ENCODE measurements around the gene SMCR8. TPM values are rescaled to one million over a fixed set of nuclear protein-coding genes. Genes with fewer than 3 reads are reported as not detected.

Gene SMCR8
- total and polyA plus RNA-seq, 10 of the 15 experiments (the other 5 are each of a cell fraction or from before 2014, with no cell fraction given): 0.52 to 16.4 (median 8.0) TPM

DNA sequence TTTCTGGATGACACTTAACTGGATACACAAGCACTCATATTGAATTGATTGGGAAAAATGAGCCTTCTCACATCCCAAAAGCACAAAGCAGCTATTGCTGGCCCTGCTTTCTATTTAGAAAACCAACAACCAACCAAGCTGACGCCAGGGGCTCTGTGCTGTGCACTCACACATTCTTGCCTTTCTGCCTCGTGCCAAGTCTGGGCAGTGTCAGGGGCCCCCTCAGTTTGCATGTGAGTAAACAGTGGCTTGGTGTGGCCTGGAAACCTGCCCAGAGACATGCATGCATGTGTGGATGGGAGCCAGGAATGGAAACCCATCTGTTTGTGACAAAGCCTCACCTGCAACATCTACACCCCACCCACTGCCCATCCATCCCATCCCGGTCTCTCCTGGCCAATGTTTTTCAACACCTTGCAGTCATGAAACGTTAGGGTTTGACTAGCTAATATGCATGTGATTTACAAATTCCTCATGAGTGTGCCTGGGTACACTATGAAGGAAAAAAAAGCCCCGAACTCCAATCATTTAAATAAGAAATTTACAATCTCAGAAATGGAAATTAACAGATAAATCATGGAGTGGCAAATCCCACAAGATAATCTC, 34.2 kb upstream of the SMCR8 start:
- ChIA-PET SMC1A (ENCODE audit: uncharacterized antibody, unreplicated experiment) (no interaction called here), RAD21 (ENCODE audit: unreplicated experiment) (no interaction called here), CTCF (interaction anchor here (0.6 to 1.3 kb wide), 2 partner anchors 63 to 854 kb away, joined by 3 read pairs; no protein-coding TSS in a partner anchor), POLR2A (no interaction called here)
- Histone ChIP-seq H2AFZ (ENCODE audit: control insufficient read depth, low read depth, low read length) (no peak overlapping the region), H3K9ac (ENCODE audit: control insufficient read depth, insufficient read depth, low read length) (no peak overlapping the region), H3K4me3 (no peak overlapping the region), H3K4me1 (ENCODE audit: control insufficient read depth, insufficient read depth, low read length) (no peaks in the 10 kb centered on the region), H3K36me3 (ENCODE audit: control insufficient read depth in 2 of 2, insufficient read depth in 2 of 2, low read length in 1 of 2) (peaks cover 45 to 47% of the 10 kb centered on the region in 2 experiments), H3K9me3 (replicated peaks; ENCODE audit: control insufficient read depth, insufficient read depth, low read length) (no peaks in the 10 kb centered on the region), H4K20me1 (ENCODE audit: control insufficient read depth, insufficient read depth) (no peaks in the 10 kb centered on the region; the same call in 1 of the 2 replicates), H3K27ac (ENCODE audit: control insufficient read depth, insufficient read depth) (no peak overlapping the region), H3K79me2 (ENCODE audit: control insufficient read depth, insufficient read depth, low read length) (no peaks in the 10 kb centered on the region), H3K4me2 (ENCODE audit: control insufficient read depth, insufficient read depth) (no peak overlapping the region), H3K27me3 (replicated peaks in 1 of 2; ENCODE audit: control insufficient read depth in 2 of 2, insufficient read depth in 2 of 2, low read length in 1 of 2) (no peaks in the 10 kb centered on the region)
- FAIRE-seq: no peak
- in situ Hi-C loops (cut with MboI) (no loop called here), intact Hi-C loops (cut with micrococcal nuclease; ENCODE audit: unreplicated experiment) (no loop called here)
- BruUV-seq (replicated peaks): no TSS peak
- ATAC-seq: no peak
- no peak for DNase-seq (ENCODE audit: low read depth, low spot score)
- 75% methylated on average over 5 of the region's 5 CpGs for WGBS (ENCODE audit: insufficient coverage, insufficient replicate concordance, low lambda C conversion rate, missing lambda C conversion rate)
- TF ChIP-seq RUNX3 (IDR thresholded peaks at IDR 0.05; ENCODE audit: low read length): no peak
- TF ChIP-seq MYC (IDR thresholded peaks at IDR 0.05; ENCODE audit: insufficient read depth, insufficient read length, insufficient replicate concordance, low read length, severe bottlenecking): no peak
- TF ChIP-seq, protein P1, sequence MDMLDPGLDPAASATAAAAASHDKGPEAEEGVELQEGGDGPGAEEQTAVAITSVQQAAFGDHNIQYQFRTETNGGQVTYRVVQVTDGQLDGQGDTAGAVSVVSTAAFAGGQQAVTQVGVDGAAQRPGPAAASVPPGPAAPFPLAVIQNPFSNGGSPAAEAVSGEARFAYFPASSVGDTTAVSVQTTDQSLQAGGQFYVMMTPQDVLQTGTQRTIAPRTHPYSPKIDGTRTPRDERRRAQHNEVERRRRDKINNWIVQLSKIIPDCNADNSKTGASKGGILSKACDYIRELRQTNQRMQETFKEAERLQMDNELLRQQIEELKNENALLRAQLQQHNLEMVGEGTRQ (IDR thresholded peaks at IDR 0.05; ENCODE audit: borderline replicate concordance, low read depth, low read length): no peak
- TF ChIP-seq, protein P2, sequence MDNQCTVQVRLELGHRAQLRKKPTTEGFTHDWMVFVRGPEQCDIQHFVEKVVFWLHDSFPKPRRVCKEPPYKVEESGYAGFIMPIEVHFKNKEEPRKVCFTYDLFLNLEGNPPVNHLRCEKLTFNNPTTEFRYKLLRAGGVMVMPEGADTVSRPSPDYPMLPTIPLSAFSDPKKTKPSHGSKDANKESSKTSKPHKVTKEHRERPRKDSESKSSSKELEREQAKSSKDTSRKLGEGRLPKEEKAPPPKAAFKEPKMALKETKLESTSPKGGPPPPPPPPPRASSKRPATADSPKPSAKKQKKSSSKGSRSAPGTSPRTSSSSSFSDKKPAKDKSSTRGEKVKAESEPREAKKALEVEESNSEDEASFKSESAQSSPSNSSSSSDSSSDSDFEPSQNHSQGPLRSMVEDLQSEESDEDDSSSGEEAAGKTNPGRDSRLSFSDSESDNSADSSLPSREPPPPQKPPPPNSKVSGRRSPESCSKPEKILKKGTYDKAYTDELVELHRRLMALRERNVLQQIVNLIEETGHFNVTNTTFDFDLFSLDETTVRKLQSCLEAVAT (IDR thresholded peaks at IDR 0.05): no peak
- no peak for TF ChIP-seq NFYA (IDR thresholded peaks at IDR 0.05; ENCODE audit: borderline replicate concordance, low read depth, low read length)
- TF ChIP-seq BMI1 (IDR thresholded peaks at IDR 0.05; ENCODE audit: borderline replicate concordance): no peak
- TF ChIP-seq BRCA1 (IDR thresholded peaks at IDR 0.05; ENCODE audit: low read depth, low read length): no peak
- TF ChIP-seq MTA3 (IDR thresholded peaks at IDR 0.05; ENCODE audit: borderline replicate concordance, low read length): no peak
- TF ChIP-seq, protein P3, sequence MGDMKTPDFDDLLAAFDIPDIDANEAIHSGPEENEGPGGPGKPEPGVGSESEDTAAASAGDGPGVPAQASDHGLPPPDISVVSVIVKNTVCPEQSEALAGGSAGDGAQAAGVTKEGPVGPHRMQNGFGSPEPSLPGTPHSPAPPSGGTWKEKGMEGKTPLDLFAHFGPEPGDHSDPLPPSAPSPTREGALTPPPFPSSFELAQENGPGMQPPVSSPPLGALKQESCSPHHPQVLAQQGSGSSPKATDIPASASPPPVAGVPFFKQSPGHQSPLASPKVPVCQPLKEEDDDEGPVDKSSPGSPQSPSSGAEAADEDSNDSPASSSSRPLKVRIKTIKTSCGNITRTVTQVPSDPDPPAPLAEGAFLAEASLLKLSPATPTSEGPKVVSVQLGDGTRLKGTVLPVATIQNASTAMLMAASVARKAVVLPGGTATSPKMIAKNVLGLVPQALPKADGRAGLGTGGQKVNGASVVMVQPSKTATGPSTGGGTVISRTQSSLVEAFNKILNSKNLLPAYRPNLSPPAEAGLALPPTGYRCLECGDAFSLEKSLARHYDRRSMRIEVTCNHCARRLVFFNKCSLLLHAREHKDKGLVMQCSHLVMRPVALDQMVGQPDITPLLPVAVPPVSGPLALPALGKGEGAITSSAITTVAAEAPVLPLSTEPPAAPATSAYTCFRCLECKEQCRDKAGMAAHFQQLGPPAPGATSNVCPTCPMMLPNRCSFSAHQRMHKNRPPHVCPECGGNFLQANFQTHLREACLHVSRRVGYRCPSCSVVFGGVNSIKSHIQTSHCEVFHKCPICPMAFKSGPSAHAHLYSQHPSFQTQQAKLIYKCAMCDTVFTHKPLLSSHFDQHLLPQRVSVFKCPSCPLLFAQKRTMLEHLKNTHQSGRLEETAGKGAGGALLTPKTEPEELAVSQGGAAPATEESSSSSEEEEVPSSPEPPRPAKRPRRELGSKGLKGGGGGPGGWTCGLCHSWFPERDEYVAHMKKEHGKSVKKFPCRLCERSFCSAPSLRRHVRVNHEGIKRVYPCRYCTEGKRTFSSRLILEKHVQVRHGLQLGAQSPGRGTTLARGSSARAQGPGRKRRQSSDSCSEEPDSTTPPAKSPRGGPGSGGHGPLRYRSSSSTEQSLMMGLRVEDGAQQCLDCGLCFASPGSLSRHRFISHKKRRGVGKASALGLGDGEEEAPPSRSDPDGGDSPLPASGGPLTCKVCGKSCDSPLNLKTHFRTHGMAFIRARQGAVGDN (IDR thresholded peaks at IDR 0.05): no peak
- no peak for TF ChIP-seq POLR2AphosphoS2 (IDR thresholded peaks at IDR 0.05; ENCODE audit: low read depth, low read length)
- TF ChIP-seq GABPA (IDR thresholded peaks at IDR 0.05; ENCODE audit: low read depth): no peak
- TF ChIP-seq, protein P4, sequence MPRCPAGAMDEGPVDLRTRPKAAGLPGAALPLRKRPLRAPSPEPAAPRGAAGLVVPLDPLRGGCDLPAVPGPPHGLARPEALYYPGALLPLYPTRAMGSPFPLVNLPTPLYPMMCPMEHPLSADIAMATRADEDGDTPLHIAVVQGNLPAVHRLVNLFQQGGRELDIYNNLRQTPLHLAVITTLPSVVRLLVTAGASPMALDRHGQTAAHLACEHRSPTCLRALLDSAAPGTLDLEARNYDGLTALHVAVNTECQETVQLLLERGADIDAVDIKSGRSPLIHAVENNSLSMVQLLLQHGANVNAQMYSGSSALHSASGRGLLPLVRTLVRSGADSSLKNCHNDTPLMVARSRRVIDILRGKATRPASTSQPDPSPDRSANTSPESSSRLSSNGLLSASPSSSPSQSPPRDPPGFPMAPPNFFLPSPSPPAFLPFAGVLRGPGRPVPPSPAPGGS (IDR thresholded peaks at IDR 0.05; ENCODE audit: borderline replicate concordance, insufficient read depth, low read depth, low read length, poor library complexity, severe bottlenecking): no peak
- no peak for TF ChIP-seq IRF4 (IDR thresholded peaks at IDR 0.05; ENCODE audit: low read depth, low read length)
- TF ChIP-seq, protein P5, sequence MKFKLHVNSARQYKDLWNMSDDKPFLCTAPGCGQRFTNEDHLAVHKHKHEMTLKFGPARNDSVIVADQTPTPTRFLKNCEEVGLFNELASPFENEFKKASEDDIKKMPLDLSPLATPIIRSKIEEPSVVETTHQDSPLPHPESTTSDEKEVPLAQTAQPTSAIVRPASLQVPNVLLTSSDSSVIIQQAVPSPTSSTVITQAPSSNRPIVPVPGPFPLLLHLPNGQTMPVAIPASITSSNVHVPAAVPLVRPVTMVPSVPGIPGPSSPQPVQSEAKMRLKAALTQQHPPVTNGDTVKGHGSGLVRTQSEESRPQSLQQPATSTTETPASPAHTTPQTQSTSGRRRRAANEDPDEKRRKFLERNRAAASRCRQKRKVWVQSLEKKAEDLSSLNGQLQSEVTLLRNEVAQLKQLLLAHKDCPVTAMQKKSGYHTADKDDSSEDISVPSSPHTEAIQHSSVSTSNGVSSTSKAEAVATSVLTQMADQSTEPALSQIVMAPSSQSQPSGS (IDR thresholded peaks at IDR 0.05; ENCODE audit: low read length): no peak
- TF ChIP-seq RAD51 (IDR thresholded peaks at IDR 0.05): no peak
